ENCODE measurements around the gene ARHGAP19. TPM values are rescaled to one million over a fixed set of nuclear protein-coding genes. Genes with fewer than 3 reads are reported as not detected.

The ARHGAP19 gene
- total and polyA plus RNA-seq, 4 donors = 11.6 to 35.5 (median 16.9) TPM

GRCh38 chr10:97190450-97190849 lies 102.0 kb downstream of the ARHGAP19 start:
- WGBS (ENCODE audit: insufficient coverage) = 83% methylated on average over 1 of the region's 2 CpGs
- Histone ChIP-seq H3K27ac (ENCODE audit: low read depth, low read length) (no peak overlapping the region), H3K4me3 (ENCODE audit: low read depth, low read length) (no peak overlapping the region), H3K4me1 (ENCODE audit: control insufficient read depth, insufficient read depth, low read length) (peaks cover 52% of the 10 kb centered on the region), H3K9me3 (ENCODE audit: control insufficient read depth, insufficient read depth, low read length) (no peaks in the 10 kb centered on the region), H3K36me3 (ENCODE audit: control insufficient read depth, insufficient read depth, low read length) (no peaks in the 10 kb centered on the region), H3K27me3 (ENCODE audit: control insufficient read depth, insufficient read depth, low read length) (peaks cover 4% of the 10 kb centered on the region)
- DNase-seq (ENCODE audit: low read depth in 4 of 6, low spot score in 6 of 6) = peak in 1 of 6 donors; percentile 57

- peaks cover 65% of the 10 kb centered on the region for H3K4me1 ChIP-seq (ENCODE audit: control insufficient read depth, insufficient read depth, low read length)
- WGBS (ENCODE audit: insufficient coverage) = 24% methylated on average over 10 of the region's 11 CpGs
These were observed 104.2 kb downstream of the ARHGAP19 start for GRCh38 chr10:97188261-97188711.

GRCh38 chr10:97186911-97187310 lies 105.5 kb downstream of the ARHGAP19 start:
- Histone ChIP-seq H3K27me3 (ENCODE audit: control insufficient read depth, insufficient read depth, low read length) (peaks cover 10% of the 10 kb centered on the region), H3K4me3 (ENCODE audit: low read depth, low read length) (no peak overlapping the region), H3K9me3 (ENCODE audit: control insufficient read depth, insufficient read depth, low read length) (no peaks in the 10 kb centered on the region), H3K4me1 (ENCODE audit: control insufficient read depth, insufficient read depth, low read length) (peaks cover 74% of the 10 kb centered on the region), H3K36me3 (ENCODE audit: control insufficient read depth, insufficient read depth, low read length) (no peaks in the 10 kb centered on the region), H3K27ac (ENCODE audit: low read depth, low read length) (no peak overlapping the region)
- DNase-seq (ENCODE audit: low read depth in 4 of 6, low spot score in 6 of 6) = no peak
- WGBS (ENCODE audit: insufficient coverage) = 88% methylated on average over 12 of the region's 18 CpGs

More at GRCh38 chr10:97188261-97188711, 104.2 kb downstream of the ARHGAP19 start:
- peak in 3 of 6 donors; percentile 72 to 89 (median 89) for DNase-seq (ENCODE audit: low read depth in 4 of 6, low spot score in 6 of 6)
- no peaks in the 10 kb centered on the region for H3K9me3 ChIP-seq (ENCODE audit: control insufficient read depth, insufficient read depth, low read length)
- H3K27me3 ChIP-seq (ENCODE audit: control insufficient read depth, insufficient read depth, low read length) = peaks cover 10% of the 10 kb centered on the region
- no peak overlapping the region for H3K4me3 ChIP-seq (ENCODE audit: low read depth, low read length)
- H3K27ac ChIP-seq (ENCODE audit: low read depth, low read length) = peak overlapping the region; percentile 67
- H3K36me3 ChIP-seq (ENCODE audit: control insufficient read depth, insufficient read depth, low read length) = no peaks in the 10 kb centered on the region

- WGBS (ENCODE audit: insufficient coverage) = under 1% methylated on average over 69 of the region's 74 CpGs
- Histone ChIP-seq H3K27ac (ENCODE audit: low read depth, low read length) (peak within 1 kb of the TSS; percentile 76), H3K4me3 (ENCODE audit: low read depth, low read length) (peak within 1 kb of the TSS; percentile 70), H3K4me1 (ENCODE audit: control insufficient read depth, insufficient read depth, low read length) (peaks cover 87% of the 10 kb centered on the region), H3K36me3 (ENCODE audit: control insufficient read depth, insufficient read depth, low read length) (no peaks in the 10 kb centered on the region), H3K9me3 (ENCODE audit: control insufficient read depth, insufficient read depth, low read length) (no peaks in the 10 kb centered on the region), H3K27me3 (ENCODE audit: control insufficient read depth, insufficient read depth, low read length) (peaks cover 10% of the 10 kb centered on the region)
- DNase-seq (ENCODE audit: low read depth in 4 of 6, low spot score in 6 of 6) = peak in 3 of 6 donors; percentile 80 to 97 (median 92)
These were observed 106.9 kb downstream of the ARHGAP19 start, which contains the start of gene SLIT1 for GRCh38 chr10:97185326-97186058. Gene SLIT1 (minus strand): TSS chr10:97185959. CDS start chr10:97185674, 285 bp downstream.

GRCh38 chr10:97184971-97185325 lies 107.5 kb downstream of the ARHGAP19 start:
- H3K27ac ChIP-seq (ENCODE audit: low read depth, low read length) = peak overlapping the region; percentile 76
- WGBS (ENCODE audit: insufficient coverage) = 6% methylated on average over 15 of the region's 17 CpGs

GRCh38 chr10:97183314-97183713 lies 109.1 kb downstream of the ARHGAP19 start:
- Histone ChIP-seq H3K27ac (ENCODE audit: low read depth, low read length) (peak overlapping the region; percentile 76), H3K9me3 (ENCODE audit: control insufficient read depth, insufficient read depth, low read length) (no peaks in the 10 kb centered on the region), H3K36me3 (ENCODE audit: control insufficient read depth, insufficient read depth, low read length) (no peaks in the 10 kb centered on the region), H3K4me1 (ENCODE audit: control insufficient read depth, insufficient read depth, low read length) (peaks cover 84% of the 10 kb centered on the region), H3K4me3 (ENCODE audit: low read depth, low read length) (peak overlapping the region; percentile 70), H3K27me3 (ENCODE audit: control insufficient read depth, insufficient read depth, low read length) (peaks cover 10% of the 10 kb centered on the region)
- no peak for DNase-seq (ENCODE audit: low read depth in 4 of 6, low spot score in 6 of 6)
- 74% methylated on average over 3 of the region's 3 CpGs for WGBS (ENCODE audit: insufficient coverage)

More at GRCh38 chr10:97184971-97185325, 107.5 kb downstream of the ARHGAP19 start:
- Histone ChIP-seq H3K36me3 (ENCODE audit: control insufficient read depth, insufficient read depth, low read length) (no peaks in the 10 kb centered on the region), H3K9me3 (ENCODE audit: control insufficient read depth, insufficient read depth, low read length) (no peaks in the 10 kb centered on the region), H3K4me3 (ENCODE audit: low read depth, low read length) (peak overlapping the region; percentile 70), H3K27me3 (ENCODE audit: control insufficient read depth, insufficient read depth, low read length) (peaks cover 10% of the 10 kb centered on the region), H3K4me1 (ENCODE audit: control insufficient read depth, insufficient read depth, low read length) (peaks cover 87% of the 10 kb centered on the region)
- DNase-seq (ENCODE audit: low read depth in 4 of 6, low spot score in 6 of 6) = peak in 2 of 6 donors; percentile 36 to 59

GRCh38 chr10:97182288-97182990 lies 110.0 kb downstream of the ARHGAP19 start:
- WGBS (ENCODE audit: insufficient coverage) = 41% methylated on average over 8 of the region's 10 CpGs
- H3K27me3 ChIP-seq (ENCODE audit: control insufficient read depth, insufficient read depth, low read length) = peaks cover 7% of the 10 kb centered on the region
- H3K27ac ChIP-seq (ENCODE audit: low read depth, low read length) = peak overlapping the region; percentile 76
- peaks cover 75% of the 10 kb centered on the region for H3K4me1 ChIP-seq (ENCODE audit: control insufficient read depth, insufficient read depth, low read length)
- peak in 2 of 6 donors; percentile 64 to 77 for DNase-seq (ENCODE audit: low read depth in 4 of 6, low spot score in 6 of 6)
- no peaks in the 10 kb centered on the region for H3K9me3 ChIP-seq (ENCODE audit: control insufficient read depth, insufficient read depth, low read length)
- no peaks in the 10 kb centered on the region for H3K36me3 ChIP-seq (ENCODE audit: control insufficient read depth, insufficient read depth, low read length)
- no peak overlapping the region for H3K4me3 ChIP-seq (ENCODE audit: low read depth, low read length)

- H3K36me3 ChIP-seq (ENCODE audit: control insufficient read depth, insufficient read depth, low read length) = peaks cover 4% of the 10 kb centered on the region
- H3K27ac ChIP-seq (ENCODE audit: low read depth, low read length) = peak overlapping the region; percentile 76
- H3K27me3 ChIP-seq (ENCODE audit: control insufficient read depth, insufficient read depth, low read length) = peaks cover 9% of the 10 kb centered on the region
- DNase-seq (ENCODE audit: low read depth in 4 of 6, low spot score in 6 of 6) = no peak
- WGBS (ENCODE audit: insufficient coverage) = 60% methylated on average over 7 of the region's 10 CpGs
- H3K9me3 ChIP-seq (ENCODE audit: control insufficient read depth, insufficient read depth, low read length) = no peaks in the 10 kb centered on the region
- no peak overlapping the region for H3K4me3 ChIP-seq (ENCODE audit: low read depth, low read length)
- peaks cover 69% of the 10 kb centered on the region for H3K4me1 ChIP-seq (ENCODE audit: control insufficient read depth, insufficient read depth, low read length)
These were observed 111.5 kb downstream of the ARHGAP19 start for GRCh38 chr10:97180986-97181385.

GRCh38 chr10:97180363-97180755 lies 112.1 kb downstream of the ARHGAP19 start:
- Histone ChIP-seq H3K27me3 (ENCODE audit: control insufficient read depth, insufficient read depth, low read length) (peaks cover 8% of the 10 kb centered on the region), H3K4me1 (ENCODE audit: control insufficient read depth, insufficient read depth, low read length) (peaks cover 71% of the 10 kb centered on the region), H3K9me3 (ENCODE audit: control insufficient read depth, insufficient read depth, low read length) (no peaks in the 10 kb centered on the region), H3K27ac (ENCODE audit: low read depth, low read length) (peak overlapping the region; percentile 19), H3K36me3 (ENCODE audit: control insufficient read depth, insufficient read depth, low read length) (peaks cover 8% of the 10 kb centered on the region), H3K4me3 (ENCODE audit: low read depth, low read length) (no peak overlapping the region)
- 37% methylated on average over 3 of the region's 8 CpGs for WGBS (ENCODE audit: insufficient coverage)
- DNase-seq (ENCODE audit: low read depth in 4 of 6, low spot score in 6 of 6) = peak in 2 of 6 donors; percentile 42 to 75

All from spinal cord (tissue), 10 donors.